GM12878 (cell line): ENCODE data around the gene NCAM2. TPM values are rescaled to one million over a fixed set of nuclear protein-coding genes. Genes with fewer than 3 reads are reported as not detected.

Experiments
- ATAC-seq: fragments of 200-7000 bp; cut with Tn5 transposase; 3 replicates; pipeline ENCODE4 v1.9.1; 2020; ENCODE audit warnings: mild to moderate bottlenecking, moderate library complexity
- BruUV-seq: library from RNA; stranded (reverse); fragments of 400-500 nt; replicated peaks from 2 replicates; lab custom pipeline; 2021; lab: Mats Ljungman, UMichigan
- CTCF ChIA-PET: fragments of 300-600 bp; sonication (Branson Sonifier 250); formaldehyde crosslinking; extraction: SDS; loops from one replicate; lab custom pipeline; 2021; ENCODE audit warnings: inconsistent platforms; lab: Yijun Ruan, JAX
- POLR2A ChIA-PET: fragments of 350-600 bp; formaldehyde crosslinking; extraction: SDS; loops from one replicate; lab custom pipeline; 2021; ENCODE audit warnings: inconsistent platforms; lab: Charles Lee
- RAD21 ChIA-PET: fragments of 300-600 bp; sonication (Branson Sonifier 250); formaldehyde crosslinking; loops from one replicate; lab custom pipeline; 2023; ENCODE audit warnings: antibody characterized with exemption; ENCODE audit not compliant: unreplicated experiment; lab: Charles Lee
- SMC1A ChIA-PET: fragments of 300-600 bp; sonication (Branson Sonifier 250); formaldehyde crosslinking; loops from one replicate; lab custom pipeline; 2023; ENCODE audit not compliant: unreplicated experiment, uncharacterized antibody; lab: Charles Lee
- DNase-seq: peaks from one replicate; pipeline ENCODE4 v3.0.0-alpha.2; 2011; ENCODE audit warnings: low read depth, low spot score
- FAIRE-seq: peaks from 3 replicates; lab custom pipeline; 2011; peaks lifted over from hg19 to GRCh38; lab: Jason Lieb, UNC
- H2AFZ ChIP-seq: 2 replicates; pipeline ENCODE4 v1.6.0; 2011; ENCODE audit warnings: low read depth, low read length, control low read depth; ENCODE audit not compliant: control insufficient read depth
- H3K27ac ChIP-seq: 2 replicates; pipeline ENCODE4 v1.5.1; 2011; ENCODE audit warnings: control low read depth; ENCODE audit not compliant: control insufficient read depth, insufficient read depth
- H3K27me3 ChIP-seq, 2 experiments: replicated peaks in 1 of 2; 2 replicates each; pipeline versions ENCODE4 v1.6.0 to v1.6.1; 2011; ENCODE audit warnings: low read length in 1 of 2; ENCODE audit not compliant: control insufficient read depth in 2 of 2, insufficient read depth in 2 of 2
- H3K36me3 ChIP-seq, 2 experiments: 2 replicates each; pipeline ENCODE4 v1.5.1; 2011; ENCODE audit warnings: low read length in 1 of 2; ENCODE audit not compliant: control insufficient read depth in 2 of 2, insufficient read depth in 2 of 2
- H3K4me1 ChIP-seq: 2 replicates; pipeline ENCODE4 v1.6.1; 2011; ENCODE audit warnings: mild to moderate bottlenecking, low read length, moderate library complexity, mixed read lengths; ENCODE audit not compliant: control insufficient read depth, insufficient read depth
- H3K4me2 ChIP-seq: 2 replicates; pipeline ENCODE4 v1.6.0; 2011; ENCODE audit warnings: control low read depth; ENCODE audit not compliant: control insufficient read depth, insufficient read depth
- H3K4me3 ChIP-seq: fragments of 200-600 bp; sonication (generic); 2 replicates; pipeline ENCODE4 v1.5.1; 2016
- H3K79me2 ChIP-seq: 2 replicates; pipeline ENCODE4 v1.6.0; 2011; ENCODE audit warnings: low read length; ENCODE audit not compliant: control insufficient read depth, insufficient read depth
- H3K9ac ChIP-seq: 2 replicates; pipeline ENCODE4 v1.8.0; 2011; ENCODE audit warnings: low read length, control low read depth, mixed read lengths; ENCODE audit not compliant: control insufficient read depth, insufficient read depth
- H3K9me3 ChIP-seq: replicated peaks from 3 replicates; pipeline ENCODE4 v1.5.1; 2011; ENCODE audit warnings: mild to moderate bottlenecking, low read length; ENCODE audit not compliant: control insufficient read depth, insufficient read depth
- H4K20me1 ChIP-seq: 2 replicates; pipeline ENCODE4 v1.6.0; 2011; ENCODE audit not compliant: control insufficient read depth, insufficient read depth
- ATF7 ChIP-seq: fragments of 450-650 bp; IDR thresholded peaks from 2 replicates; pipeline ENCODE4 v1.6.1; 2016; ENCODE audit warnings: low read depth, mild to moderate bottlenecking
- BCL3 ChIP-seq: IDR thresholded peaks from 2 replicates; pipeline ENCODE4 v1.6.1; 2011; ENCODE audit warnings: borderline replicate concordance, low read depth, mild to moderate bottlenecking, moderate library complexity, low read length; ENCODE audit not compliant: insufficient read depth, poor library complexity, severe bottlenecking
- CEBPB ChIP-seq, 2 experiments: fragments of 150-350 bp in 1 of 2; IDR thresholded peaks; 2 replicates each; pipeline ENCODE4 v1.6.1; 2012 to 2014; ENCODE audit warnings: low read depth in 2 of 2, low read length in 2 of 2, borderline replicate concordance in 1 of 2, inconsistent platforms in 1 of 2
- CHD2 ChIP-seq: IDR thresholded peaks from 2 replicates; pipeline ENCODE4 v1.6.1; 2011; ENCODE audit warnings: low read depth, low read length, improper control_type of control experiment, borderline replicate concordance
- ETV6 ChIP-seq, 2 experiments: fragments of 450-650 bp in 1 of 2; IDR thresholded peaks in 1 of 2; conservative IDR thresholded peaks in 1 of 2; 2 replicates each; pipeline ENCODE4 v1.6.1; 2014; ENCODE audit warnings: antibody characterized with exemption in 1 of 2, borderline replicate concordance in 1 of 2, low read depth in 1 of 2, mild to moderate bottlenecking in 1 of 2, moderate library complexity in 1 of 2
- GABPA ChIP-seq: IDR thresholded peaks from 2 replicates; pipeline ENCODE4 v1.6.1; 2014; ENCODE audit warnings: antibody characterized with exemption, low read depth, mild to moderate bottlenecking, inconsistent platforms
- LARP7 ChIP-seq: fragments of 450-650 bp; IDR thresholded peaks from 2 replicates; pipeline ENCODE4 v1.6.1; 2017; ENCODE audit warnings: mild to moderate bottlenecking
- MTA3 ChIP-seq: IDR thresholded peaks from 2 replicates; pipeline ENCODE4 v1.6.1; 2012; ENCODE audit warnings: low read length, inconsistent platforms, borderline replicate concordance
- NRF1 ChIP-seq: conservative IDR thresholded peaks from 2 replicates; pipeline ENCODE4 v1.6.1; 2011; ENCODE audit warnings: mild to moderate bottlenecking, low read depth, low read length, improper control_type of control experiment
- PAX8 ChIP-seq: fragments of 450-650 bp; IDR thresholded peaks from 2 replicates; pipeline ENCODE4 v1.6.1; 2017; ENCODE audit warnings: mild to moderate bottlenecking, moderate library complexity
- RAD21 ChIP-seq: IDR thresholded peaks from 2 replicates; pipeline ENCODE4 v1.6.1; 2011; ENCODE audit warnings: mild to moderate bottlenecking, low read depth, low read length, moderate library complexity; ENCODE audit not compliant: insufficient read depth
- SPI1 ChIP-seq: IDR thresholded peaks from 2 replicates; pipeline ENCODE4 v1.6.1; 2011; ENCODE audit warnings: low read depth, mild to moderate bottlenecking, low read length, moderate library complexity, borderline replicate concordance; ENCODE audit not compliant: insufficient read depth
- TBL1XR1 ChIP-seq: IDR thresholded peaks from 2 replicates; pipeline ENCODE4 v1.6.1; 2012; ENCODE audit warnings: low read depth, low read length, improper control_type of control experiment
- TCF12 ChIP-seq: IDR thresholded peaks from 2 replicates; pipeline ENCODE4 v1.6.1; 2011; ENCODE audit warnings: low read depth, mild to moderate bottlenecking, low read length
- TCF3 ChIP-seq: IDR thresholded peaks from 2 replicates; pipeline ENCODE4 v1.6.1; 2012; ENCODE audit warnings: low read depth, mild to moderate bottlenecking, low read length, borderline replicate concordance; ENCODE audit not compliant: insufficient read depth
- USF2 ChIP-seq: IDR thresholded peaks from 2 replicates; pipeline ENCODE4 v1.6.1; 2011; ENCODE audit warnings: low read depth, low read length, improper control_type of control experiment, borderline replicate concordance
- ZBTB4 ChIP-seq: fragments of 450-650 bp; formaldehyde crosslinking; IDR thresholded peaks from 2 replicates; pipeline ENCODE4 v1.4.0; 2022; ENCODE audit warnings: mild to moderate bottlenecking, moderate library complexity
- ZSCAN29 ChIP-seq: fragments of 450-650 bp; IDR thresholded peaks from 2 replicates; pipeline ENCODE4 v1.6.1; 2017; ENCODE audit warnings: mild to moderate bottlenecking, moderate library complexity
- WGBS: methylation state at CpG from one replicate; pipeline ENCODE4 v1.1.6; 2016; ENCODE audit warnings: low lambda C conversion rate; ENCODE audit not compliant: insufficient replicate concordance, insufficient coverage; ENCODE audit errors: missing lambda C conversion rate; 5-methylcytosine and 5-hydroxymethylcytosine counted together
- in situ Hi-C: fragments of 300-500 bp; cut with MboI; formaldehyde crosslinking; loops from 9 replicates; pipeline ENCODE4 v1.14.3; 2018; ENCODE audit warnings: mixed read lengths
- intact Hi-C: fragments of 100-400 bp; cut with micrococcal nuclease; formaldehyde crosslinking; loops from one replicate; pipeline ENCODE4 v1.14.2; 2022; ENCODE audit not compliant: unreplicated experiment
- polyA plus RNA-seq, 11 experiments: library from polyadenylated mRNA; depleted of rRNA in 4 of 11; unstranded in 6 of 11; stranded (reverse) in 5 of 11; fragments of >200 nt; fragmentation: Nextera tagmentation in 4 of 11; fragmentation: Illumina TruSeq in 1 of 11; extraction: Ambion mirVana in 4 of 11; extraction: Trizol in 1 of 11; gene quantifications; 1 replicate in 1 of 11; 2 replicates in 10 of 11; pipeline versions ENCODE4 v1.2.1 to v1.2.3, GENCODE V29; 2011 to 2016; ENCODE audit warnings: inconsistent platforms in 2 of 11, missing spikeins in 2 of 11, low read depth in 1 of 11
- total RNA-seq, 4 experiments: library from RNA; depleted of rRNA in 3 of 4; stranded (reverse); fragments of >200 nt in 3 of 4; fragmentation: Illumina TruSeq in 1 of 4; extraction: Trizol in 1 of 4; gene quantifications; 2 replicates each; pipeline versions ENCODE4 v1.2.1 to v1.2.3, GENCODE V29; 2013 to 2021

Gene NCAM2
- total and polyA plus RNA-seq, 10 of the 15 experiments (the other 5 are each of a cell fraction or from before 2014, with no cell fraction given) = 0.23 to 0.27 TPM; not detected in 8

- WGBS = 41% methylated on average over 8 of the region's 8 CpGs
- H3K4me3 ChIP-seq = no peak overlapping the region
- in situ Hi-C loops = no loop called here
- FAIRE-seq (no peak), ATAC-seq (no peak), DNase-seq (no peak)
- H4K20me1 ChIP-seq = no peaks in the 10 kb centered on the region
- ChIA-PET CTCF (no interaction called here), SMC1A (no interaction called here), RAD21 (no interaction called here), POLR2A (no interaction called here)
- no peak overlapping the region for H2AFZ ChIP-seq
- H3K4me1 ChIP-seq = no peaks in the 10 kb centered on the region
- H3K9me3 ChIP-seq = no peaks in the 10 kb centered on the region
- intact Hi-C loops = no loop called here
- no peaks in the 10 kb centered on the region for H3K27me3 ChIP-seq
- H3K36me3 ChIP-seq = no peaks in the 10 kb centered on the region
- H3K9ac ChIP-seq = no peak overlapping the region
- H3K79me2 ChIP-seq = no peaks in the 10 kb centered on the region
- BruUV-seq = no TSS peak
- no peak overlapping the region for H3K4me2 ChIP-seq
- no peak overlapping the region for H3K27ac ChIP-seq
- TF ChIP-seq CEBPB (IDR thresholded peaks at IDR 0.05; ENCODE audit: borderline replicate concordance in 1 of 2, low read depth in 2 of 2, low read length in 2 of 2) (no peak), LARP7 (no peak), TCF3 (no peak), TBL1XR1 (no peak), MTA3 (no peak), ETV6 (conservative IDR thresholded peaks at IDR 0.05 in 1 of 2, IDR thresholded peaks at IDR 0.05 in 1 of 2; ENCODE audit: borderline replicate concordance in 1 of 2, low read depth in 1 of 2) (no peak), CHD2 (no peak), ATF7 (no peak), TCF12 (no peak), RAD21 (no peak), PAX8 (no peak), SPI1 (no peak), NRF1 (no peak), USF2 (no peak), ZSCAN29 (no peak), GABPA (no peak), ZBTB4 (CRISPR knock-in tag) (no peak), BCL3 (no peak)
Measured at GRCh38 chr21:21057349-21058062, 59.3 kb downstream of the NCAM2 start.
